IPS-18a (cell line): ENCODE measurements around the gene TTF2.

Experiments used
- H3K27ac ChIP-seq: one replicate; pipeline ENCODE4 v1.5.1; 2013; ENCODE audit warnings: low read length
- H3K27me3 ChIP-seq: one replicate; pipeline ENCODE4 v1.6.1; 2013; ENCODE audit warnings: mild to moderate bottlenecking, low read length; ENCODE audit not compliant: control insufficient read depth, insufficient read depth
- H3K36me3 ChIP-seq: one replicate; pipeline ENCODE4 v1.6.1; 2013; ENCODE audit warnings: low read depth, low read length; ENCODE audit not compliant: control insufficient read depth
- H3K4me1 ChIP-seq: one replicate; pipeline ENCODE4 v1.6.1; 2013; ENCODE audit warnings: low read depth, low read length; ENCODE audit not compliant: control insufficient read depth
- H3K4me3 ChIP-seq: one replicate; pipeline ENCODE4 v1.5.1; 2013; ENCODE audit warnings: low read length
- H3K9ac ChIP-seq: one replicate; pipeline ENCODE4 v1.6.1; 2013; ENCODE audit warnings: mild to moderate bottlenecking, low read length, moderate library complexity
- H3K9me3 ChIP-seq: one replicate; pipeline ENCODE4 v1.6.1; 2013; ENCODE audit warnings: low read depth, low read length; ENCODE audit not compliant: control insufficient read depth

TTF2 gene

DNA sequence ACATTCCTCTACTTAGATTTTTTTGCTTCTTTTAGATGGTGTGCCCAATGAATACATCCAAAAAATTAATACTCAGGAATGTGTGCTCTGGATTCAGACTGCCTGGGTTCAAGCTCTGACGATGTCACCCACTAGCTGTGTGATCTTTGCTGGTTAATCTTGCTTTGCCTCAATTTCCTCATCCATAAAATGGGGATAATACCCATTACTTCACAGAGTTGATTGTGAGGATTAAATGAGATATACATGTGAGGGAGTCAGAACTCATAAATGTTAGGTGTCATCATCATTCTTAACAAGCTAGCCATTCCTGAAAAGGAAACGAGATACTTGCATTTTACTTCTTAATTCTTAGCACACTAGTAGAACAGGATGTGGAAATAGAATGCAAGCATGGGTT lies 12.9 kb upstream of the TTF2 start:
- Histone ChIP-seq H3K4me1 (no peaks in the 10 kb centered on the region), H3K27me3 (no peaks in the 10 kb centered on the region)

DNA sequence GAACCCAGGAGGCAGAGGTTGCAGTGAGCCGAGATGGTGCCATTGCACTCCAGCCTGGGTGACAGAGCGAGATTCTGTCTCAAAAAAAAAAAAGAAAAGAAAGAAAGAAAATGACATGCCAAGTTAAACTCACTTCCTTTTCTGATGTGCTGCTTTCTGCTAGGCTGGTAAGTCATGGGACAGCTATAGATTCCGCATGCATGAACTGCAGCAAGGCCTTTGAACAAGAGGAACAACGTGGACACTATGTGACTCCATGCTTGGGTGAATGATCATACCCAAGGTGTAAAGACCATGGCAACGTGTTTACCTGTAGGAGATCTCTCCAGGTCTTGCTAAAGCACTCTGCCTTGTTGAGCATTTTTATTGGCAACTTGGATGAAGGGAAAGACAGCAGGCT lies 10.3 kb upstream of the TTF2 start:
- Histone ChIP-seq H3K4me1 (no peaks in the 10 kb centered on the region), H3K27ac (no peak overlapping the region), H3K9me3 (no peaks in the 10 kb centered on the region), H3K36me3 (no peaks in the 10 kb centered on the region), H3K9ac (no peak overlapping the region), H3K4me3 (no peak overlapping the region), H3K27me3 (no peaks in the 10 kb centered on the region)

More for the DNA sequence above, 12.9 kb upstream of the TTF2 start:
- no peak overlapping the region for H3K9ac ChIP-seq
- H3K36me3 ChIP-seq: no peaks in the 10 kb centered on the region
- H3K4me3 ChIP-seq: no peak overlapping the region
- no peak overlapping the region for H3K27ac ChIP-seq
- H3K9me3 ChIP-seq: no peaks in the 10 kb centered on the region

DNA sequence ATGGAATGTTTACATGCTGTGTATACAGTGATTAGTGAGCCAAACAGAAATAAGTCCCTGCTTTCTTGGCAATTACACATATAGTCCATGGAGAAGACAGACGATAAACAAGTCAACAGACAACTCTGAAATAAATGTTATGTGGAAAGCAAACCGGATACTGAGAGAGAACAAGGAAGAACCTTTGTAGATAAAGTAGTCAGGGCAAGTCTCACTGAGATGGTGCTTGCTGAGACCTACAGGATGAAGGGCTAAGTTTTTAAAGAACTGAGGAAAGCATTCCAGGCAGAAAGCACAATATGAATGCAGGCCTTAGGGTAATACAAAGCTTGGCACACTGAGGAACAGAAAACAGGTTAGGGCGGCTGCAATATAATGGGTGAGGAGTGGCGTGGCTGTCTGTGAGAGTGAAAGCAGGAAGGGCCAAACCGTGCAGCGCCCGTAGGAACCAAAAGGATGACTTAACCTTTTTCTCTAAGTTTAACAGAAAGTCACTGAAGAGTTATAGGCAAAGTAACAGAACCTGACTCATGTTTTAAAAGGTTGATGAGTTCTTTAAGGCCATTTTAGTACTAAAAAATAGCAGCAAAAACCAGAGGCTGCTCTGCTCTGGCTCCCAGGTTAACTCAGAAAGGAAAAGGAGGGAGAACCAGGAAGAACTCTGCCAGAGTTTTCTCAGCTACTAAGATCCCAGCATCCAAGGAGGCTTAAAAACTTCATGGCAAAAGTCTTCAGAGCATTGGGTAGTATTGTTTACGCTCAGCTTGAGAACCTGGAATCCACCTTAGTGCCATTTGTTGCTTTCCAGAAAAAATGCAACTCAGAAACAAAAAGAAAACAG lies 8.7 kb upstream of the TTF2 start:
- H3K27me3 ChIP-seq: no peaks in the 10 kb centered on the region
- no peak overlapping the region for H3K9ac ChIP-seq
- H3K4me3 ChIP-seq: no peak overlapping the region
- no peaks in the 10 kb centered on the region for H3K36me3 ChIP-seq
- H3K27ac ChIP-seq: no peak overlapping the region
- H3K4me1 ChIP-seq: no peaks in the 10 kb centered on the region
- no peaks in the 10 kb centered on the region for H3K9me3 ChIP-seq

DNA sequence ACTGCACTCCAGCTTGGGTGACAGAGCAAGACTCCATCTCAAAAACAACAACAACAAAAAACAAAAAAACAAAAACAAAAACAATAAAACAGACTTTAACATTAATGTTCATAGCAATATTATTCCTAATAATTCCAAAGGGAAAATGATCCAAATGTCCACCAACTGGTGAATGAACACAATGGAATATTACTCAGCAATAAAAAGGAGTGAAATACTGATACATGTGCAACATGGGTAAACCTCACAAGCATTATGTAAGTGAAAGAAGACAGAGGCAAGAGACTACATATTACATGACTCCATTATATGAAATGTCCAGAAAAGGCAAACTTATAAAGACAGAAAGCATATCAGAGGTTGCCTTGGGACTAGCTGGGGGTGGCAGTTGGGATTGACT lies 6.1 kb upstream of the TTF2 start:
- H3K27ac ChIP-seq: no peak overlapping the region
- H3K9me3 ChIP-seq: no peaks in the 10 kb centered on the region
- no peaks in the 10 kb centered on the region for H3K36me3 ChIP-seq
- no peak overlapping the region for H3K9ac ChIP-seq
- no peaks in the 10 kb centered on the region for H3K27me3 ChIP-seq
- H3K4me3 ChIP-seq: no peak overlapping the region
- peaks cover 8% of the 10 kb centered on the region for H3K4me1 ChIP-seq

DNA sequence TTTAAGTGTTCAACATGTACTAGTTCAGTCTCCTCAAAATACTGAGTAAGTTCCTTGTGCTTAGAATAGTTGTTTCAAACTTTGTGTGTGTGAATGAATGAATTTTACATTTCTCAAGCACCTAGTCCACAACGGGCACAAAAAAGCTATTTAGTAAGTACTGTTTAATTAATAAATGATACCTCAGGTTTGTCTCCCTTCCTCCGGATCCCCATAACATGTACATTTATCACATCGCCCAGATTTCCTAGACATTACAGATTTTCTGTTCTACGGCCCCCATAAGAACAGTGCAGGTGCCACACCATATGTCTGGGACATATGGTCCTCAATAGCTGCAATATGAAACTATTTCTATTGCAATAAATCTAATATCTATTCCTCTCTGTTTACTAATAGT lies 1.3 kb upstream of the TTF2 start:
- Histone ChIP-seq H3K27ac (peak overlapping the region; percentile 98), H3K9ac (peak overlapping the region; percentile 97)

DNA sequence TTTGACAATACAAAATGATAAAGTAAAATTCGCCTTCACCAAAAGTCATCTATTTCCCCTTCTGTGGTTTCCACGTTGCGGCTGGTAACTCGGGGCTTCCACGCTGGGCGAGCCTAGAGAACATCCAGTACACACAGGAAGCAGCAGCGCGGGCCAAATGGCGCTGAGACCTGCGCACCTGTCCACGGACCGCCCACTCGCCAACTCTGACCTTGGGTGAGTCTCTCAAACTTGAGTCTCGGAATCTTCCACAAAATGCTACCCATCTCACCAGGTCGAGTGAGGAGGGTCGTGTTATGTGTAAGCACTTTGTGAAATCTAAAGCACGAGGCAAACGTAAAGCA lies 820 bp upstream of the TTF2 start:
- H3K27ac ChIP-seq: peak overlapping the region; percentile 98
- peaks cover 10% of the 10 kb centered on the region for H3K4me1 ChIP-seq
- H3K27me3 ChIP-seq: no peaks in the 10 kb centered on the region
- peaks cover 20% of the 10 kb centered on the region for H3K36me3 ChIP-seq
- H3K9ac ChIP-seq: peak overlapping the region; percentile 97
- peak overlapping the region; percentile 94 for H3K4me3 ChIP-seq
- no peaks in the 10 kb centered on the region for H3K9me3 ChIP-seq

More for the DNA sequence above, 1.3 kb upstream of the TTF2 start:
- peaks cover 10% of the 10 kb centered on the region for H3K4me1 ChIP-seq
- no peaks in the 10 kb centered on the region for H3K27me3 ChIP-seq
- peaks cover 17% of the 10 kb centered on the region for H3K36me3 ChIP-seq
- H3K4me3 ChIP-seq: peak overlapping the region; percentile 94
- no peaks in the 10 kb centered on the region for H3K9me3 ChIP-seq

DNA sequence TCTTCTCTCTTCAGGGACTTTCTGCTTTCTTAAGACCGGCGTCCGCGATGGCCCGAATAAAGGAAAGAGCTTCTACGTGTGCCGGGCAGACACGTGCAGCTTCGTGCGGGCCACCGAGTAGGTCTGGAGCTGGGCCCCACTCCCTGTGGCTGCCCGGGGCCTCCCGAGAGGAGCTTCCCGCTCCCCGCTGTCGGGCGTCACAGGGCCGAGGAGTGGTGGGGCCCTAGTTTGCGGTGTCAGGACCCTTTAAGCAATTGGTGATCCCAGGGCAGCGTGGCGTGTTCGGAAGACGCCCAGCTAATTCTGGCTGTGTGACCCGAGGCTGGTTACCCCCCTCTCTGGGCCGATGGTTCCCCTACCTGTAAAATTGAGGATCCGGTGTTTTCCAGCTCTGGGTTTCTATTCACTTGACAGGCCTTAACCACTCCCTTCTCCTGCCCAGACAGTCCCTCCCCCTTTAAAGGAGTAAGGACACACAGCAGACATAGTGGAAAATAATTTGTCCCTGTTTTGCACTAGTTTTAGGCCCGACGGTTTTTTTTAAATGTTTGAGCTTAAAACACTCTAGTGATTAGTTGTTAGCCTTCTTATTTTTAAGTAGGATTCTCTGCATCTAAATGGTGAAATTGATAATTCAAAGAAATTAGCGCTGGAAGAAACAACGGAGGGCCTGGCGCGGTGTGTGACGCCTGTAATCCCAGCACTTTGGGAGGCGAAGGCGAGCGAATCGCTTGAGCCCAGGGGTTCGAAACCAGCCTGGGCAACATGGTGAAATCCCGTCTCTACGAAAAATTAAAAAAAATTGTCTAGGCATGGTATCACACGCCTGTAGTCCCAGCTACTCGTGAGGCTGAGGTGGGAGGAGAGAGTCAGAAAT lies 553 bp downstream of the TTF2 start:
- no peaks in the 10 kb centered on the region for H3K9me3 ChIP-seq
- H3K27me3 ChIP-seq: no peaks in the 10 kb centered on the region
- peaks cover 10% of the 10 kb centered on the region for H3K4me1 ChIP-seq
- H3K27ac ChIP-seq: peak overlapping the region; percentile 70
- H3K4me3 ChIP-seq: peak overlapping the region; percentile 94
- peak overlapping the region; percentile 97 for H3K9ac ChIP-seq
- peaks cover 30% of the 10 kb centered on the region for H3K36me3 ChIP-seq

DNA sequence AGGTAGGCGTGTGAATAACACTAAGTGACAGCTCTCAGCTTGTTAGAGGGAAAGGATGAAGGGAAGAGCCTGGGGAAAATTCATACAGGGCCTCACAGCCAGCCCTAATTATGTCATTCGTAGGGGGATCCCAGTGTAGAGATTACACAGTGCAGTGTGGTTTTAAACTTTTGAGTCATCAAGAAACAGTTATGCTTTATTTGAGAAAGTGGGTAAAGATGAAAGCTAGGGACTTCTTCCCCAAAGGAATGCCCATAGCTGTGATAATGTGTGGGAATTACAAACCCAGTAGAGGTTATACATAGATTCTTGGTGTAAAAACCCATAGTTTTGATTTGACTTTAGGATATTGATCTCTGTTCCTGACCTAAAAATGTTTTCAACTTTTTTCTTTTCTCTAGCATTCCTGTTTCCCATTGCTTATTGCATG lies 1.9 kb downstream of the TTF2 start:
- H3K4me1 ChIP-seq: peaks cover 10% of the 10 kb centered on the region
- H3K9me3 ChIP-seq: no peaks in the 10 kb centered on the region
- no peaks in the 10 kb centered on the region for H3K27me3 ChIP-seq
- H3K36me3 ChIP-seq: peaks cover 35% of the 10 kb centered on the region
- H3K9ac ChIP-seq: no peak overlapping the region
- H3K27ac ChIP-seq: no peak overlapping the region
- no peak overlapping the region for H3K4me3 ChIP-seq

DNA sequence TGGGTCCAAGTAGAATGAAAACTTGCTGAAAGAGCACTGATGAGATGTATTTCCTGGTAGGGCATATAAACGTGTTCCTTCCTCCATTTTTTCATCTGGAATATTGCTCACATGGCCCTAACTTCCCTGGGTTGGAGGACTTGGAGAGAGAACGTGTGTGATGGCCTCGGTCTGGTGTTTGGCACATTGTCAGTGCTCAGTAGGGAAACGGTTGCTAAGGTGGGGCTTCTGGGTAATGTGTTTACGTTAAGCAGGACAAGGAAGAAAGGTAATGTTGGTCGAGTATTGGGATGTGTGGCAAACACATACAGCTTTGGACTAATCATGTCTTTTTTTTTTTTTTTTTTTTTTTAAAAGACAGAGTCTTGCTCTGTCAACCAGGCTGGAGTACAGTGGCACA lies 6.2 kb downstream of the TTF2 start:
- Histone ChIP-seq H3K27ac (no peak overlapping the region), H3K36me3 (peaks cover 52% of the 10 kb centered on the region)

DNA sequence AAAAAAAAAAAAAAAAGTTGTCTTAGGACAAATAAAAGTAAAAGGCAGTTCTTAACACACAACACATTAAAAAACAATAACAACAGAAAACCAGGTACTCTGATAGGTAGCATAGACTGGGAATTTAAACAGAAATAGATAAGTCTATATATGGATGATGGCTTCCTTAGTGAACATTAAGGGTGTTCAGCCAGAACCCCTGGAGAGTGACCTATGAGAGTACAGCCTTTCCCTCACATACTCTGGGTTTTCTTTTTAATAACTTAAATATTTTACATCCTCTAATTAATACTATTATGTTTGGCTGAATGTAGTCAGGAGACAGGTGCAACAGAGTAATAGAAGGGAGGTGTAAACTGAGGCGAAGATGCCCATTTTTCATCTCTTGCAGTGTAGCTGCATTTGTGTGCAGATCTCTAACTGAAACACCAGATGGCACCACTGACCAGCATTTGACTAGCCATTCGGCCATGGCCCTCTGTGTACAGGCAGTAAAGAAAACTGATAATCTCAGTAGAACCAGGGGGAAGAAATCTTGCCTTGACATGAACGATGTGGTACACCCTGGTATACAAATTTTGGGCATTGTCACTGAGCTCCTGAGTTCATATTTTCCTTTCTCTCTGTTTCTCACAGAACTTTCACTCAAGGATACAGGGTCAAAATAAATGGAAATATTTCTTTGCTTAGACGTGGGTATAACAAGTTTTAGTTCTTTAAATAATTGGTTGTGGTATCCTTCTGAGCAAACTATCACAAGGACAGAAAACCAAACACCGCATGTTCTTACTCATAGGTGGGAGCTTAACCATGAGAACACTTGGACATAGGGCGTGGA lies 7.6 kb downstream of the TTF2 start:
- H3K36me3 ChIP-seq: peaks cover 45% of the 10 kb centered on the region

More for the DNA sequence above, 6.2 kb downstream of the TTF2 start:
- no peaks in the 10 kb centered on the region for H3K4me1 ChIP-seq
- no peaks in the 10 kb centered on the region for H3K9me3 ChIP-seq
- H3K27me3 ChIP-seq: no peaks in the 10 kb centered on the region
- no peak overlapping the region for H3K9ac ChIP-seq
- H3K4me3 ChIP-seq: no peak overlapping the region

DNA sequence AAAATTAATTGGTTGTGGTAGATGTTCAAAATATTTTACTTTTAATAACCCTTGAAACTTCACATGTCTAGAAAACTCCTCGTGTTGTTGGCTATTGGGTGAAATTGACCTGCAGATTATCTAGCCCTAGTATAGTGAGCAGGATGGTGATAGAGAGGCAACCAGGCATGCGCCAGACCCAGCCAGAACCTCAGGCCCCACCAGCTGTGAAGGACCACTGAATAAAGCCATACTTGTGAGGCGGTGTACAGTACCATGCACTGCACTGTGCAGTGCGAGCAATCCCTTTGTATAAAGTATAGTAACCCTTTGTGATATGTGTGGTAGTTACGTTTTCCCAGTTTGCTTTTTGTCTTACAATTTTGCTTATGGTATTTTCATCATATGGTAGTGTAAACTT lies 8.5 kb downstream of the TTF2 start:
- peaks cover 42% of the 10 kb centered on the region for H3K36me3 ChIP-seq
- H3K27ac ChIP-seq: no peak overlapping the region
- no peak overlapping the region for H3K9ac ChIP-seq
- no peak overlapping the region for H3K4me3 ChIP-seq
- H3K4me1 ChIP-seq: no peaks in the 10 kb centered on the region
- H3K27me3 ChIP-seq: no peaks in the 10 kb centered on the region
- H3K9me3 ChIP-seq: no peaks in the 10 kb centered on the region

More for the DNA sequence above, 7.6 kb downstream of the TTF2 start:
- Histone ChIP-seq H3K27ac (no peak overlapping the region), H3K4me3 (no peak overlapping the region), H3K9ac (no peak overlapping the region), H3K9me3 (no peaks in the 10 kb centered on the region), H3K27me3 (no peaks in the 10 kb centered on the region), H3K4me1 (no peaks in the 10 kb centered on the region)
